Mucosa of descending colon (tissue), 3 donors: ENCODE results near the gene ATP9B. TPM values are rescaled to one million over a fixed set of nuclear protein-coding genes. Genes with fewer than 3 reads are reported as not detected.

Source experiments
- ATAC-seq: fragments of 200-7000 bp; cut with Tn5 transposase; one replicate; pipeline ENCODE4 v1.9.1; 2020; ENCODE audit warnings: mild to moderate bottlenecking, moderate library complexity
- DNase-seq, 3 donors: peaks; one replicate each; pipeline ENCODE4 v3.0.0-alpha.2; 2020
- H3K36me3 ChIP-seq: fragments of 200-600 bp; one replicate; pipeline ENCODE4 v1.8.0; 2021; ENCODE audit warnings: low read depth, mild to moderate bottlenecking
- H3K4me1 ChIP-seq: fragments of 200-600 bp; one replicate; pipeline ENCODE4 v1.8.0; 2021; ENCODE audit warnings: low read depth, mild to moderate bottlenecking
- H3K4me3 ChIP-seq: fragments of 200-600 bp; one replicate; pipeline ENCODE4 v1.8.0; 2021; ENCODE audit warnings: mild to moderate bottlenecking
- H3K9me3 ChIP-seq: fragments of 200-600 bp; one replicate; pipeline ENCODE4 v1.8.0; 2021; ENCODE audit warnings: mild to moderate bottlenecking
- CTCF ChIP-seq: fragments of 200-600 bp; IDR thresholded peaks from one replicate; pipeline ENCODE4 v1.8.0; 2022; ENCODE audit warnings: antibody characterized with exemption, mild to moderate bottlenecking
- intact Hi-C, 2 donors: fragments of 100-400 bp; cut with DNase I in 1 of 2; cut with micrococcal nuclease in 1 of 2; formaldehyde crosslinking; loops; one replicate each; pipeline versions ENCODE4 v1.11.0 to v1.11.1; 2022; cut with DNase I, micrococcal nuclease
- total RNA-seq, 3 donors: library from RNA; stranded (reverse); fragmentation: NEBNext Ultra II Directional in 2 of 3; extraction: Animal tissue kit (Norgen Biotek cat#: 25700) in 2 of 3; gene quantifications; one replicate each; pipeline versions ENCODE4 v1.2.1 to v1.2.4, GENCODE V29; 2021 to 2023
- donor health status: DM: no; HTN: no; CAD: no; lungs with moderate emphysema.
- donor health status: DM: no; HTN: no; CAD: no.
- donor health status: DM: no; HTN: yes; CAD: no.

Gene ATP9B
- total RNA-seq, 3 donors from 2014 or later = 25.8 to 37.1 (median 34.1) TPM

DNA sequence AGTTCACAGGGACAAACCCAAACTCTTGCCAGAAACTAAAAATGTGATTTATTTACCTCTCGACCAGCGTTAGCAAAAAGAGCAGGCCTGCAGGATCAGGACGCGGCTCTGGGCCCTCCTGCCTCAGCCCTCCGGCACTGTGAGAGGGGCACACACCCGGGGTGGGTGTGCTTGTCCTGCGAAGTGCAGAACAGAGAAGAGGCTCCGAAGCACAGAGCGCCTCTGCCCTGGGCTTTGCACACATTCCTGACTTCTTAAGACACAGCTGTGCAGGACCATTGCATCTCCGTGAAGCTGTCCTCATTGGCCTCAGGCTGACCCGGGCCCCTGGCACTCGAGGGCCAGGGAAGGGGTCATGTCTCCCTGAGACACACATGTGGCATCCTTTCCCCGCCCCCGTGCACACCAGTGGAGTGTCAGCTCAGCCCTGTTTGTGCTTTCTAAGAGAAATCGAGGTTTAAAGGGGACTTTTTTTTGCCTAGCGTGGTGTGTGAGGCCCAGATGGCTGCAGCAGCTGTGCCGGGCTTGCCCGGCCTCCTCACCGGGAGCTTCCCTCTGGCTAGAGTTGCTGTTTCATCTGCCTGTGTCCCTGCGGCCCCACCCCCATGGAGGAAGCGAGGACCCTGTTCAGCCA, 316.6 kb downstream of the ATP9B start:
- Histone ChIP-seq H3K4me3 (no peak overlapping the region), H3K4me1 (no peaks in the 10 kb centered on the region), H3K36me3 (no peaks in the 10 kb centered on the region), H3K9me3 (no peaks in the 10 kb centered on the region)
- peak in 1 of 3 donors; percentile 36 for DNase-seq
- no peak for ATAC-seq
- intact Hi-C loops = no loop called here
- no peak for TF ChIP-seq CTCF

- intact Hi-C loops = no loop called here
- no peak overlapping the region for H3K4me3 ChIP-seq
- H3K9me3 ChIP-seq = no peaks in the 10 kb centered on the region
- H3K4me1 ChIP-seq = no peaks in the 10 kb centered on the region
- ATAC-seq (no peak), DNase-seq (peak in 1 of 3 donors; percentile 27)
- no peaks in the 10 kb centered on the region for H3K36me3 ChIP-seq
- TF ChIP-seq CTCF = no peak
Measured at GRCh38 chr18:79386547-79386946, 317.4 kb downstream of the ATP9B start.

DNA sequence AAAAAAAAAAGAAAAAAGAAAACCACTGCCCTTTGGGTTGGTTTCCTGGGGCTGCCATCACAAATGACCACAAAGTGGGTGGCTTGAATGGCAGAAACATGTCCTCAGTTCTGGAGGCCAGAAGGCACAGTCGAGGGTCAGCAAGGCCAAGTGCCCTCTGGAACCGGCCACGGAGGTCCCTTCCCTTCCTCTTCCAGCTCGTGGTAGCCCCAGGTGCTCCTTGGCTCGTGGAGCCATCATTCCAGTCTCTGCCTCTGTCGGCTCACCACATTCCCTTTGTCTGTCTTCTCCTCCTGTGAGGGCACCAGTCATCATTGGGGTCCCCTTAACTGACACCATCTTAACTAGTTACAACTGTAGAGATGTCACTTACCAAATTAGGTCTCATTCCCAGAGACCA, 318.0 kb downstream of the ATP9B start:
- Histone ChIP-seq H3K9me3 (no peaks in the 10 kb centered on the region), H3K4me1 (no peaks in the 10 kb centered on the region), H3K36me3 (no peaks in the 10 kb centered on the region), H3K4me3 (no peak overlapping the region)
- ATAC-seq (no peak), DNase-seq (no peak)
- no peak for TF ChIP-seq CTCF
- intact Hi-C loops = no loop called here

DNA sequence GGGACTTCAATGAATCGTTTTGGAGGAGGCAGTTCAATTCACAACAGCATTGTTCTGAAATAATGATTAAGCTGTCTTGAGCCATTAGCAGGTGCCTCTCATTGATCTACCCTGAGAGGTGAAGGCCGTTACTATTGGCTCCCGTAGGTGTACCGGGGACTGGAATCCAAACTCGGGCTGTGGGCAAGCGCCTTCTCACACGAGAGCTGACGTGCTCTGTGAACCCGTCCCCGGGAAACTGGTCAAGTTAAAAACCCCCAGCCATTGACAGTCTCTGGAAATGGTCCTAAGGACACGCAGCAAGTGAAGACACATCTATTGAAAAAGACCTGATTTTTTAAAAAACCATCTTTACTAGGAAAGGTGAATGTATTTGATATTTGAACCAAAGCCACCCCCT, 318.4 kb downstream of the ATP9B start:
- intact Hi-C loops = no loop called here
- H3K4me3 ChIP-seq = no peak overlapping the region
- no peak for ATAC-seq
- H3K9me3 ChIP-seq = no peaks in the 10 kb centered on the region
- no peaks in the 10 kb centered on the region for H3K4me1 ChIP-seq
- no peak for TF ChIP-seq CTCF
- peak in 1 of 3 donors; percentile 19 for DNase-seq
- no peaks in the 10 kb centered on the region for H3K36me3 ChIP-seq

DNA sequence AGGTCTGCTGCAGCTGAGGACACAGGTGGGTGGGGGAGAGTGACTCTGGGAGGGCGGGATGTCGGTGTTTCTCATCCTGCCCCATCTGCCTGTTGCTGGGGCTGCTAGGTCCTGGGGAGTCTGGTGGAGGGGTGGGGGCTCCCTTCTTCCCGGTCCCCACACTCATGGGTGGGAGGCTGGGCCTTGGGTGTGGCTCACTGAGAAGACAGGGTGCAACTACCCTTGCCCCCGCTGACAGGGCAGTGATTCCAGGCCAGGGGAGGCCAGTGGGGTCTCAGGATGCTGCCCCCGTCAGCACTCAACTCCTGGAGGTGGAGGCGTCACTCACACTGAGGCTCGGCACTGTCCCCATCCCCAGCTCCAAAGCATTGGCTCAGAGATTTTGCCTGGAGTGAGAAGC, 318.8 kb downstream of the ATP9B start:
- Histone ChIP-seq H3K4me3 (no peak overlapping the region), H3K4me1 (peaks cover 3% of the 10 kb centered on the region), H3K9me3 (no peaks in the 10 kb centered on the region), H3K36me3 (no peaks in the 10 kb centered on the region)
- no peak for TF ChIP-seq CTCF
- intact Hi-C loops = no loop called here
- ATAC-seq (no peak), DNase-seq (peak in 1 of 3 donors; percentile 34)

- no peak for ATAC-seq
- no peak for TF ChIP-seq CTCF
- Histone ChIP-seq H3K4me1 (peaks cover 15% of the 10 kb centered on the region), H3K36me3 (no peaks in the 10 kb centered on the region), H3K4me3 (no peak overlapping the region), H3K9me3 (no peaks in the 10 kb centered on the region)
- intact Hi-C loops = no loop called here
- no peak for DNase-seq
Measured at GRCh38 chr18:79389689-79390088, 320.5 kb downstream of the ATP9B start.
